Astrocyte (in vitro differentiated cells and primary cell): Measurements from ENCODE around the gene KCNQ1. TPM values are rescaled to one million over a fixed set of nuclear protein-coding genes. Genes with fewer than 3 reads are reported as not detected.

ENCODE experiments used
- DNase-seq: peaks from one replicate; pipeline ENCODE4 v3.0.0-alpha.2; 2010; ENCODE audit warnings: low read depth
- FAIRE-seq: peaks from 2 replicates; lab custom pipeline; 2011; peaks lifted over from hg19 to GRCh38; lab: Jason Lieb, UNC
- H2AFZ ChIP-seq: 2 replicates; pipeline ENCODE4 v1.6.0; 2012; ENCODE audit warnings: low read depth, low read length, inconsistent platforms
- H3K27ac ChIP-seq: 2 replicates; pipeline ENCODE4 v1.5.1; 2011; ENCODE audit warnings: low read depth, low read length, inconsistent platforms
- H3K27me3 ChIP-seq: 2 replicates; pipeline ENCODE4 v1.6.0; 2011; ENCODE audit warnings: low read length, inconsistent platforms; ENCODE audit not compliant: insufficient read depth
- H3K36me3 ChIP-seq: 2 replicates; pipeline ENCODE4 v1.5.1; 2011; ENCODE audit warnings: low read length, inconsistent platforms; ENCODE audit not compliant: insufficient read depth
- H3K4me1 ChIP-seq: 2 replicates; pipeline ENCODE4 v1.5.1; 2011; ENCODE audit warnings: low read length, inconsistent platforms; ENCODE audit not compliant: insufficient read depth
- H3K4me2 ChIP-seq: 2 replicates; pipeline ENCODE4 v1.6.0; 2012; ENCODE audit warnings: low read length, inconsistent platforms
- H3K4me3 ChIP-seq: 2 replicates; pipeline ENCODE4 v1.5.1; 2011; ENCODE audit warnings: low read depth, mild to moderate bottlenecking, low read length, inconsistent platforms; ENCODE audit not compliant: insufficient read depth
- H3K79me2 ChIP-seq: 2 replicates; pipeline ENCODE4 v1.6.0; 2012; ENCODE audit warnings: mild to moderate bottlenecking, low read length, inconsistent platforms; ENCODE audit not compliant: insufficient read depth
- H3K9ac ChIP-seq: 2 replicates; pipeline ENCODE4 v1.6.0; 2012; ENCODE audit warnings: mild to moderate bottlenecking, low read length, inconsistent platforms
- H3K9me3 ChIP-seq: 2 replicates; pipeline ENCODE4 v1.5.1; 2012; ENCODE audit warnings: low read depth, mild to moderate bottlenecking, low read length, inconsistent platforms; ENCODE audit not compliant: insufficient read depth
- H4K20me1 ChIP-seq: 2 replicates; pipeline ENCODE4 v1.6.0; 2012; ENCODE audit warnings: low read length, inconsistent platforms; ENCODE audit not compliant: insufficient read depth
- H3K27ac Mint-ChIP-seq: one replicate; pipeline ENCODE4 v1.8.0; 2021; ENCODE audit warnings: mild to moderate bottlenecking, mixed read lengths; ENCODE audit not compliant: unreplicated experiment
- H3K27me3 Mint-ChIP-seq: one replicate; pipeline ENCODE4 v1.8.0; 2021; ENCODE audit warnings: low read depth, mixed read lengths; ENCODE audit not compliant: unreplicated experiment
- H3K36me3 Mint-ChIP-seq: one replicate; pipeline ENCODE4 v1.8.0; 2021; ENCODE audit warnings: low read depth, mixed read lengths; ENCODE audit not compliant: unreplicated experiment
- H3K4me1 Mint-ChIP-seq: one replicate; pipeline ENCODE4 v1.8.0; 2021; ENCODE audit warnings: low read depth, mixed read lengths; ENCODE audit not compliant: unreplicated experiment
- H3K4me3 Mint-ChIP-seq: one replicate; pipeline ENCODE4 v1.8.0; 2021; ENCODE audit warnings: mild to moderate bottlenecking, moderate library complexity, mixed read lengths; ENCODE audit not compliant: unreplicated experiment
- H3K9me3 Mint-ChIP-seq: one replicate; pipeline ENCODE4 v1.8.0; 2021; ENCODE audit warnings: mild to moderate bottlenecking, mixed read lengths; ENCODE audit not compliant: unreplicated experiment
- EZH2 ChIP-seq: IDR thresholded peaks from 2 replicates; pipeline ENCODE4 v1.6.1; 2012; ENCODE audit warnings: mild to moderate bottlenecking, low read length, inconsistent platforms; ENCODE audit not compliant: insufficient read depth
- total RNA-seq: library from RNA; stranded (reverse); gene quantifications from 2 replicates; pipeline ENCODE4 v1.2.1, GENCODE V29; 2021
- TF ChIP-seq, protein P1 (sequence below): IDR thresholded peaks from 2 replicates; pipeline ENCODE4 v1.5.1; 2011; ENCODE audit warnings: low read depth, mild to moderate bottlenecking, inconsistent platforms, low read length, moderate library complexity; ENCODE audit not compliant: insufficient read depth

The KCNQ1 gene
- total RNA-seq, 1 donor from 2014 or later, result not detected

- H3K36me3 ChIP-seq, result no peaks in the 10 kb centered on the region
- H3K79me2 ChIP-seq, result no peaks in the 10 kb centered on the region
- Mint-ChIP-seq H3K4me1 (peaks cover 4% of the 10 kb centered on the region), H3K27ac (no peak overlapping the region), H3K27me3 (peaks cover 36% of the 10 kb centered on the region), H3K4me3 (no peak overlapping the region), H3K9me3 (peaks cover 31% of the 10 kb centered on the region), H3K36me3 (no peaks in the 10 kb centered on the region)
- H3K27me3 ChIP-seq, result peaks cover 3% of the 10 kb centered on the region
- no peak overlapping the region for H2AFZ ChIP-seq
- no peak overlapping the region for H3K9ac ChIP-seq
- FAIRE-seq (no peak), DNase-seq (no peak)
- H3K4me1 ChIP-seq, result peaks cover 15% of the 10 kb centered on the region
- TF ChIP-seq EZH2, result no peak
- TF ChIP-seq, protein P1, sequence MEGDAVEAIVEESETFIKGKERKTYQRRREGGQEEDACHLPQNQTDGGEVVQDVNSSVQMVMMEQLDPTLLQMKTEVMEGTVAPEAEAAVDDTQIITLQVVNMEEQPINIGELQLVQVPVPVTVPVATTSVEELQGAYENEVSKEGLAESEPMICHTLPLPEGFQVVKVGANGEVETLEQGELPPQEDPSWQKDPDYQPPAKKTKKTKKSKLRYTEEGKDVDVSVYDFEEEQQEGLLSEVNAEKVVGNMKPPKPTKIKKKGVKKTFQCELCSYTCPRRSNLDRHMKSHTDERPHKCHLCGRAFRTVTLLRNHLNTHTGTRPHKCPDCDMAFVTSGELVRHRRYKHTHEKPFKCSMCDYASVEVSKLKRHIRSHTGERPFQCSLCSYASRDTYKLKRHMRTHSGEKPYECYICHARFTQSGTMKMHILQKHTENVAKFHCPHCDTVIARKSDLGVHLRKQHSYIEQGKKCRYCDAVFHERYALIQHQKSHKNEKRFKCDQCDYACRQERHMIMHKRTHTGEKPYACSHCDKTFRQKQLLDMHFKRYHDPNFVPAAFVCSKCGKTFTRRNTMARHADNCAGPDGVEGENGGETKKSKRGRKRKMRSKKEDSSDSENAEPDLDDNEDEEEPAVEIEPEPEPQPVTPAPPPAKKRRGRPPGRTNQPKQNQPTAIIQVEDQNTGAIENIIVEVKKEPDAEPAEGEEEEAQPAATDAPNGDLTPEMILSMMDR, result no peak
- no peak overlapping the region for H3K4me3 ChIP-seq
- no peaks in the 10 kb centered on the region for H4K20me1 ChIP-seq
- peaks cover 15% of the 10 kb centered on the region for H3K9me3 ChIP-seq
- peak overlapping the region; percentile 41 for H3K4me2 ChIP-seq
- H3K27ac ChIP-seq, result no peak overlapping the region
Observed at GRCh38 chr11:2816523-2816922, 371.7 kb downstream of the KCNQ1 start.

DNA sequence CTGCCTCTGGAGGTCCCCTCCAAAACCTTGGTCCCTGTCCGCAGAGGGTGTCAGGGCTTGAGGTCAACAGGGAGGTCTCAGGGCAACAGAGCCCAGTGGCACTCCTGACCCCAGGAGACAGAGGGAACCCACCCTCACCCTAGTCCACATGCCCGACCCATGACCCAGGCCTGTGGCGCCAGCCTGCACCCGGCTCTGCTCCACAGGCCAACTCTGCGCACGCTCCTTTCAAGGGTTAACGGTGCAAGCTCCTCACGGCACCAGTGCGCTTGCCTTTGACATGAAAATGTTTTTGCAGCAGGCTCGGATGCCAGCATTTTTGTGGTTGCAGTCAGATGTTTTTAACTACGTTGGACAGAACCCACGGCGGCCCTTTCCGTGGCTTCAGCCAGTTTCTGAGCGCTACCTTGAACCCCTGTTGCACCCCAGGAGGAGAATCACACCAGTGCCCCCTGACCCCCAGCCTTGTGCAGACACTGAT lies 372.2 kb downstream of the KCNQ1 start:
- Histone ChIP-seq H4K20me1 (no peaks in the 10 kb centered on the region), H3K9me3 (peaks cover 15% of the 10 kb centered on the region), H3K27ac (no peak overlapping the region), H3K27me3 (peaks cover 3% of the 10 kb centered on the region), H2AFZ (no peak overlapping the region), H3K79me2 (no peaks in the 10 kb centered on the region), H3K4me2 (peak overlapping the region; percentile 41), H3K9ac (no peak overlapping the region), H3K36me3 (no peaks in the 10 kb centered on the region), H3K4me3 (no peak overlapping the region), H3K4me1 (peaks cover 15% of the 10 kb centered on the region)
- Mint-ChIP-seq H3K9me3 (peaks cover 35% of the 10 kb centered on the region), H3K27ac (no peak overlapping the region), H3K4me3 (no peak overlapping the region), H3K36me3 (no peaks in the 10 kb centered on the region), H3K27me3 (peaks cover 37% of the 10 kb centered on the region), H3K4me1 (peaks cover 4% of the 10 kb centered on the region)
- FAIRE-seq (peak; percentile 41), DNase-seq (peak; percentile 83)
- TF ChIP-seq, protein P1, result no peak
- no peak for TF ChIP-seq EZH2

DNA sequence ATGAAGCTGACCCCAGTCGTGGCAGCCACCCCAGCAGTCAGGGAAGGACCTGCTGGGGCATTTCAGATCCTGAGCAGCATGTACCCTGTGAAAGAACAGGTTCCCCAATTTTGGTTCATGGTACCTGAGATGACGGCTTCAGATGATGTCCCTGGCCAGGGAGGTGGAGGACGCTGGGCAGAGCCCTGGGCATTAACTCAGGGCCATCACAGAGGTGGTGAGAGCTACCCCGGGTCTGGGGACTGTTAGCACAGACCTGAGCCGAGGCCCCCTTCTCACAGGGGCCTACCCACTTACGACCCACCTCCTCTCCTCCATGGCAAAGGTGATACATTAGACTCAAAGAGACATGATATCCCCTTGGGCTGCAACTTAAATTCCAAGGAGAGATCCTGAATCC lies 372.6 kb downstream of the KCNQ1 start:
- H3K27me3 Mint-ChIP-seq, result peaks cover 37% of the 10 kb centered on the region
- Histone ChIP-seq H3K9me3 (peaks cover 15% of the 10 kb centered on the region), H3K27ac (no peak overlapping the region), H3K36me3 (no peaks in the 10 kb centered on the region), H3K27me3 (peaks cover 3% of the 10 kb centered on the region), H3K79me2 (no peaks in the 10 kb centered on the region), H2AFZ (no peak overlapping the region), H3K4me1 (peaks cover 15% of the 10 kb centered on the region), H3K4me3 (no peak overlapping the region), H4K20me1 (no peaks in the 10 kb centered on the region), H3K4me2 (peak overlapping the region; percentile 41), H3K9ac (no peak overlapping the region)
- peaks cover 36% of the 10 kb centered on the region for H3K9me3 Mint-ChIP-seq
- no peak for TF ChIP-seq EZH2
- TF ChIP-seq, protein P1, result no peak
- H3K4me1 Mint-ChIP-seq, result peaks cover 4% of the 10 kb centered on the region
- FAIRE-seq, result no peak
- DNase-seq, result no peak
- H3K36me3 Mint-ChIP-seq, result no peaks in the 10 kb centered on the region
- no peak overlapping the region for H3K4me3 Mint-ChIP-seq
- H3K27ac Mint-ChIP-seq, result no peak overlapping the region
